HFF-Myc (cell line): Measurements from ENCODE around the gene SELENOI.

Experiments used
- DNase-seq: peaks from one replicate; pipeline ENCODE4 v3.0.0-alpha.2; 2011; ENCODE audit warnings: low read depth; ENCODE audit errors: extremely low read depth
- H3K4me3 ChIP-seq: replicated peaks from 2 replicates; pipeline ENCODE4 v1.5.1; 2011; ENCODE audit warnings: low read depth, mild to moderate bottlenecking, control low read depth, low read length
- CTCF ChIP-seq: IDR thresholded peaks from 2 replicates; pipeline ENCODE4 v1.5.1; 2012; ENCODE audit warnings: mild to moderate bottlenecking, low read depth, low read length, control low read depth; ENCODE audit errors: missing control alignments

The SELENOI gene

DNA sequence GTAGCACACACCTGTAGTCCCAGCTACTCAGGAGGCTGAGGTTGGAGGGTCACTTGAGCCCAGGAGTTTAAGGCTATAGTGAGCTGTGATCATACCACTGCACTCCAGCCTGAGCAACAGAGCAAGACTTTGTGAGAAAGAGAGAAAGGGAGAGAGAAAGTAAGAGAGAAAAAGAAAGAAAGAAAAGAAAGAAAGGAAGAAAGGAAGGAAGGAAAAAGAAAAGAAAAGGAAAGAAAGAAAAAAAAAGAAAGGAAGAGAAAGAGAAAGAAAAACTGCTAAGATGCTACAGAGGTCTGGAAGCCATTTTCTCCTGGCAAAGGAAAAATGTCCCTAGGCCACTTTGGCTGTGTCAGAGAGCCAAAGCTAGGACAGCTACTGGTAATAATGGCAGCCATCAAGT is 86.4 kb downstream of the SELENOI start:
- TF ChIP-seq CTCF = no peak
- H3K4me3 ChIP-seq = no peak overlapping the region
- no peak for DNase-seq

DNA sequence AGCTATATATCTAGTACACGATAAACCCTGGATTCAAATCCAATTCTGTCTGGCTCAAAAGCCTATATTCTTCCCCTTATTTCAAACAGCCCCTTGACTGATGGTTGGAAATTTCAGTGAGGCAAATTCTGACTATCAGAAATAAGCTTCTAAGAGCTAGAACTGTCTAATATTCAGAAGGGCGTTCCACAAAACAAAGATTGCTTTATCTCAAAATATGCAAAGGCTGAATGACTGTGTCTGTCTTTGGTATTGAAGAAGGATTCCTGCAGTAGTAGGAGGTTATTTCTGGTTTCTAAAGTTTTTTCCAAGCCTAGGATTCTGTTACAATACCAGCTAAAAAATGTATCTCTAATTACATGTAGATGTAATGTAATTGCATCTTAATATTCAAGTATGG is 86.9 kb downstream of the SELENOI start:
- H3K4me3 ChIP-seq = no peak overlapping the region
- no peak for TF ChIP-seq CTCF
- no peak for DNase-seq

- no peak overlapping the region for H3K4me3 ChIP-seq
- no peak for TF ChIP-seq CTCF
- DNase-seq = no peak
These were observed 89.2 kb downstream of the SELENOI start for GRCh38 chr2:26435106-26435505.

GRCh38 chr2:26438526-26438925 is 92.6 kb downstream of the SELENOI start:
- DNase-seq = peak; percentile 2
- TF ChIP-seq CTCF = no peak
- H3K4me3 ChIP-seq = no peak overlapping the region

GRCh38 chr2:26438926-26439325 is 93.0 kb downstream of the SELENOI start:
- no peak for DNase-seq
- no peak for TF ChIP-seq CTCF
- no peak overlapping the region for H3K4me3 ChIP-seq

DNA sequence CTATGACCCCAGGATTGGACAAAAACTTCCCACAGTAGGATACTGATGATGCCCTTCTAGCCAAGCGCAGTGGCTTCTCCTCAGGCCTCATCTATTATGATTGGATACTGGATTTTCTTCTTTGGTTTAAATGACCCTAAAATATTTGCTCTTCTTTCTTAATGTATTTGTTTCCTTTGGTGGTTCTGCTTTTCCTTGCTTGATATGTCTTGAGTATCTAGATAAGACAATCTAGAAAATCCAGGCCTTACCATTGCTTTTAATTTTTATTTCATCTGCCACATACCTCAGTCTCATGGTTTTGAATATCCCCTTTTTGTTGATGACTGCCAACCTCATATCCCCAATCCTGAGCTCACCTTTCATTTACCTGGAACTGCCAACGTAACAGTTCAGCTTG is 96.4 kb downstream of the SELENOI start:
- TF ChIP-seq CTCF = no peak

DNA sequence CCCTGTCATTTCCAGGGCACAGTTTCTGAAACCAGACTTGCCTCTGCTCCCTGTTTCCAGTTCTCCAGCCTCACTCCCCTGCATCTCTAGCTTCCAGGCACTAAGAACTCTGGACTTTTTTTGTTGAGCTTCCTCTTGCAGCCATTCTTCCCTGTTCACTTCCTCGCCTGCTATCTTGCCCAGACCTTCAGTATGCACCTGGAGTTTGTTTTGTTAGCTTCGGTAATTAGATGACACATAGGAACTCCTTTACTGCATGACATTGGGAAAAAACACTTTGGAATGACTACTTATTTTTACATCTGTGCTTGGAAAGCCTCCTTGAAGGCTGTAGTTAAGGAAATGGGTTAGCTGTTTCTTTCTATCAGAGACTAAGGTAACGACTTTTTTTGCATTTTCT is 96.8 kb downstream of the SELENOI start:
- DNase-seq = no peak
- no peak for TF ChIP-seq CTCF
- H3K4me3 ChIP-seq = no peak overlapping the region

More for the DNA sequence above, 96.4 kb downstream of the SELENOI start:
- no peak for DNase-seq
- H3K4me3 ChIP-seq = no peak overlapping the region
